NT2/D1 (cell line): ENCODE measurements around the gene SYT1.

Experiments used
- SUZ12 ChIP-seq: IDR thresholded peaks from 2 replicates; pipeline ENCODE4 v1.6.1; 2011; ENCODE audit not compliant: insufficient read length, insufficient read depth; ENCODE audit errors: extremely low read depth
- YY1 ChIP-seq: IDR thresholded peaks from 2 replicates; pipeline ENCODE4 v1.6.1; 2011; ENCODE audit not compliant: insufficient read length, insufficient read depth
- ZNF274 ChIP-seq: IDR thresholded peaks from 2 replicates; pipeline ENCODE4 v1.6.1; 2011; ENCODE audit warnings: mild to moderate bottlenecking, low read depth, low read length

DNA sequence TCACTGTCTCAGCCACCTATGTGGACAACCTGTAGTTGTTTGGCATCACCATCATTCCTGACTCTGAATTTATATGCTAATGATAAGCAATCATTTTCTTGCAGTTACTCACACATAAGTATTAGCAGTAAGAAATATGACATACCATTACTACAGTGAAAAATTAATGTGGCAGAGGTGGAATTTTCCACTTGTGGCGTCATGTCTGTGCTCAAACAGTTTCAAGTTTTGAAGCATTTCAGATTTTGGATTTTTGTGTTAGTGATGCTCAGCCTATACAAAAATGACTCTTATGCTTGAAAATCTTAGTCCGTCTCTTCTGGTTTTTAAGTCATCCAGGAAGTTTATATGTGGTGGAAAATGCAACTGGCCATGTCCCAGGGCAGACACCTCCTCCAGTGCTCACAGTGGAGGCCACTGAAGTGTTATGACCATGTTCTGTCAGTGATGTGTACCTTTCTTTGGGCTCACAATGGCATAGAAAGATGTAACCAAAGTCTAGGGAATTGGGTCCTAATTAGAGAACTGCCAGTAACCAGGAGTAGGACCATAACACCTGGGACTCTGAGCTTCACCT is 220.6 kb downstream of the SYT1 start:
- TF ChIP-seq SUZ12: no peak
- TF ChIP-seq YY1: no peak
- no peak for TF ChIP-seq ZNF274
